ENCODE results near the gene PLCB1.

DNA sequence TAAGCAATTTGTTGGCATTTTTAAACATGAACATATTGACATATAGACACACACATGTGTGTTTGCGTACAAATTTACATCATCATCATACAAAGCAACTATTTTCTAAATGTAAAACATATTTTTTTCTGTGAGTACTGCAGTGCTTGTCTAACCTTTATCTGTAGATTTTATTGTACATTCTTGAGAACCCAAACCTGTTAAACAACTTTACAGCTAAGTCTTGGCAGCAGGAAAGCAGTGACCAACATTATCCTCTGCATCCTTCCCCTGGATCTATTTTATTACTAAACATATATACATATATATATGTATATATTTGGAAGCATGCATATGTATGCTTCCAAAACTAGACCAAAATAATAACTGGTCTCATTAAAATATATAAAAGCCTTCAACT lies 10.4 kb upstream of the PLCB1 start:
- TF ChIP-seq GATA2 (IDR thresholded peaks at IDR 0.05; ENCODE audit: low read depth, low read length) (no peak), GATA3 (IDR thresholded peaks at IDR 0.05; ENCODE audit: low read depth, low read length) (no peak)
